ENCODE results near the gene RAD9A. TPM values are rescaled to one million over a fixed set of nuclear protein-coding genes. Genes with fewer than 3 reads are reported as not detected.
A peak's percentile ranks its signal among the peaks of the same experiment; 100 is the strongest.

The RAD9A gene
- total RNA-seq, 2 donors from 2014 or later: 22.6 to 49.4 TPM

GRCh38 chr11:67432655-67433349 is 41.0 kb downstream of the RAD9A start:
- 88 to 90% methylated on average over 11 to 22 of the region's 22 CpGs for WGBS, 2 donors
- ATAC-seq (no peak), DNase-seq (no peak)
- no peak overlapping the region for H3K27ac ChIP-seq
- H3K4me3 ChIP-seq: no peak overlapping the region
- peaks cover 15% of the 10 kb centered on the region for H3K4me1 ChIP-seq
- H3K27me3 ChIP-seq: no peaks in the 10 kb centered on the region
- peaks cover 0 to 4% of the 10 kb centered on the region in 2 donors for H3K36me3 ChIP-seq (replicated peaks in 1 of 2; ENCODE audit: insufficient read depth in 1 of 2, low read depth in 2 of 2)
- intact Hi-C loops (cut with DNase I): no loop called here
- TF ChIP-seq POLR2A (IDR thresholded peaks at IDR 0.05): no peak
- TF ChIP-seq, protein P1, sequence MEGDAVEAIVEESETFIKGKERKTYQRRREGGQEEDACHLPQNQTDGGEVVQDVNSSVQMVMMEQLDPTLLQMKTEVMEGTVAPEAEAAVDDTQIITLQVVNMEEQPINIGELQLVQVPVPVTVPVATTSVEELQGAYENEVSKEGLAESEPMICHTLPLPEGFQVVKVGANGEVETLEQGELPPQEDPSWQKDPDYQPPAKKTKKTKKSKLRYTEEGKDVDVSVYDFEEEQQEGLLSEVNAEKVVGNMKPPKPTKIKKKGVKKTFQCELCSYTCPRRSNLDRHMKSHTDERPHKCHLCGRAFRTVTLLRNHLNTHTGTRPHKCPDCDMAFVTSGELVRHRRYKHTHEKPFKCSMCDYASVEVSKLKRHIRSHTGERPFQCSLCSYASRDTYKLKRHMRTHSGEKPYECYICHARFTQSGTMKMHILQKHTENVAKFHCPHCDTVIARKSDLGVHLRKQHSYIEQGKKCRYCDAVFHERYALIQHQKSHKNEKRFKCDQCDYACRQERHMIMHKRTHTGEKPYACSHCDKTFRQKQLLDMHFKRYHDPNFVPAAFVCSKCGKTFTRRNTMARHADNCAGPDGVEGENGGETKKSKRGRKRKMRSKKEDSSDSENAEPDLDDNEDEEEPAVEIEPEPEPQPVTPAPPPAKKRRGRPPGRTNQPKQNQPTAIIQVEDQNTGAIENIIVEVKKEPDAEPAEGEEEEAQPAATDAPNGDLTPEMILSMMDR (IDR thresholded peaks at IDR 0.05): no peak
- H3K9me3 ChIP-seq: no peaks in the 10 kb centered on the region

DNA sequence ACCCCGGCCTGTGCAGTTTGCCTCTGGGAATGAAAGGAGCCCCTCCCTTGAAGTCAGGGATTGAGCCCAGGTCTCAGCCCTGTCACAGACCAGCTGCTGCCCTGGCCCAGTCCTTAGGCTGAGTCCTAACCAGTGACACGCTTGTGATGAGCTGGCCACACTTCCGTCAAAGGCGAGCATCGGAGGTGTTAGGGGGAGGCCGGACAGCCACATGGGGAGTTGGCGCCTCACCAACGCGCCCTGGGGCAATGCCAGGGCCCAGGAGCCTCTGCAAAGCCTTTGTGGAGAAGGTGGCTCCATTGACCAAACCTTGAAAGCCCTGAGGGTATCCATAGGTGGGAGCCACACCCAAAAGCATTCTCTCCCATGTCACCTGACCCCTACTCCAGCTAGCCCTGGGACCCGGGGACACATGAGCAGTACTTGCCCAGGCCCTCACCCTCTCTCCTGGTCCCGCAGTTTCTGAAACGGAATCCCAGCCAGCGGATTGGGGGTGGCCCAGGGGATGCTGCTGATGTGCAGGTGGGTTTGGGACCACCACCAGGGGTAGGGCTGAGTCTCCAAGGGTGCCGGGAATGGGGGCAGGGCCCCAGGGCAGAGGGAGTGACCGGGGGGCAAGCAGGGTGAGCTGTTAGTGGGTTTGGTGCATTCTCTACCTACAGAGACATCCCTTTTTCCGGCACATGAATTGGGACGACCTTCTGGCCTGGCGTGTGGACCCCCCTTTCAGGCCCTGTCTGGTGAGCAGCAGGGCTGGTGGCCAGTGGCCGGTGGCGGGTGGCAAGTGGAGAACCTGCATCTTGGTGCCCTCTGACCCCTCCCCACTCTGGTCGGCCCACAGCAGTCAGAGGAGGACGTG is 42.0 kb downstream of the RAD9A start:
- no peak for ATAC-seq
- peak in 1 of 4 donors; percentile 14 for DNase-seq
- H3K4me1 ChIP-seq: peaks cover 15% of the 10 kb centered on the region
- no peak overlapping the region for H3K27ac ChIP-seq
- H3K9me3 ChIP-seq: no peaks in the 10 kb centered on the region
- no peak overlapping the region for H3K4me3 ChIP-seq
- H3K27me3 ChIP-seq: no peaks in the 10 kb centered on the region
- peaks cover 0 to 4% of the 10 kb centered on the region in 2 donors for H3K36me3 ChIP-seq (replicated peaks in 1 of 2; ENCODE audit: insufficient read depth in 1 of 2, low read depth in 2 of 2)
- 85 to 98% methylated on average over 8 to 21 of the region's 22 CpGs for WGBS, 2 donors
- intact Hi-C loops (cut with DNase I): no loop called here
- TF ChIP-seq, protein P1 (IDR thresholded peaks at IDR 0.05): no peak
- TF ChIP-seq POLR2A (IDR thresholded peaks at IDR 0.05): no peak

GRCh38 chr11:67434395-67434881 is 42.7 kb downstream of the RAD9A start:
- intact Hi-C loops (cut with DNase I): no loop called here
- H3K27me3 ChIP-seq: no peaks in the 10 kb centered on the region
- H3K4me1 ChIP-seq: peaks cover 9% of the 10 kb centered on the region
- peaks cover 0 to 4% of the 10 kb centered on the region in 2 donors for H3K36me3 ChIP-seq (replicated peaks in 1 of 2; ENCODE audit: insufficient read depth in 1 of 2, low read depth in 2 of 2)
- DNase-seq (no peak), ATAC-seq (no peak)
- TF ChIP-seq, protein P1 (IDR thresholded peaks at IDR 0.05): no peak
- TF ChIP-seq POLR2A (IDR thresholded peaks at IDR 0.05): no peak
- no peak overlapping the region for H3K4me3 ChIP-seq
- H3K27ac ChIP-seq: no peak overlapping the region
- 74 to 92% methylated on average over 6 to 20 of the region's 23 CpGs for WGBS, 2 donors
- no peaks in the 10 kb centered on the region for H3K9me3 ChIP-seq

DNA sequence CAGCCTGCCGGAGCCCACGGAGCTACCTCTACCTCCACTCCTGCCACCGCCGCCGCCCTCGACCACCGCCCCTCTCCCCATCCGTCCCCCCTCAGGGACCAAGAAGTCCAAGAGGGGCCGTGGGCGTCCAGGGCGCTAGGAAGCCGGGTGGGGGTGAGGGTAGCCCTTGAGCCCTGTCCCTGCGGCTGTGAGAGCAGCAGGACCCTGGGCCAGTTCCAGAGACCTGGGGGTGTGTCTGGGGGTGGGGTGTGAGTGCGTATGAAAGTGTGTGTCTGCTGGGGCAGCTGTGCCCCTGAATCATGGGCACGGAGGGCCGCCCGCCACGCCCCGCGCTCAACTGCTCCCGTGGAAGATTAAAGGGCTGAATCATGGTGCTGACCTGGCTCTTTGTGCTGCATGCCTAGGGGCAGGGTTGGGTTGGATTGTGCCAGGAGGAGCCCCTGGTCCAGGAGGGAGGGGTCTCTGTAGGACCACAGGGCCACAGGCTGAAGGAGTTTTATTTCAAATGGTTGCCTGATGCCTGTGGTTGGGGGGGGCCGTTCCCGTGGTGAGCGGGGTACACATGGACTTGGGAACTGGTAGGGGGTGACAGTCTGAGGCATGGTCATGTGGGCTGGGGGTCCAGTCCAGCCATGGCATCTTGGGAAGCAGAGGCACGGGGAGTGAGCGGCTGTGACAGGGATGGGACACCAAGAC is 43.4 kb downstream of the RAD9A start:
- H3K27ac ChIP-seq: no peak overlapping the region
- H3K9me3 ChIP-seq: no peaks in the 10 kb centered on the region
- no peaks in the 10 kb centered on the region for H3K27me3 ChIP-seq
- DNase-seq: no peak
- no peak overlapping the region for H3K4me3 ChIP-seq
- peaks cover 2% of the 10 kb centered on the region for H3K4me1 ChIP-seq
- WGBS, 2 donors: 83 to 84% methylated on average over 15 to 26 of the region's 26 CpGs
- H3K36me3 ChIP-seq (replicated peaks in 1 of 2; ENCODE audit: insufficient read depth in 1 of 2, low read depth in 2 of 2): peaks cover 0 to 4% of the 10 kb centered on the region in 2 donors
- no peak for TF ChIP-seq POLR2A (IDR thresholded peaks at IDR 0.05)
- TF ChIP-seq, protein P1 (IDR thresholded peaks at IDR 0.05): no peak
- intact Hi-C loops (cut with DNase I): no loop called here
- no peak for ATAC-seq

Measured in body of pancreas (tissue), 4 donors.